Epithelial cell of proximal tubule (primary cell): ENCODE measurements around the gene NUDT1. TPM values are rescaled to one million over a fixed set of nuclear protein-coding genes. Genes with fewer than 3 reads are reported as not detected.

ENCODE experiments used
- DNase-seq: peaks from one replicate; pipeline ENCODE4 v3.0.0-alpha.2; 2011; ENCODE audit warnings: low read depth
- H3K4me3 ChIP-seq: 2 replicates; pipeline ENCODE4 v1.5.1; 2011; ENCODE audit warnings: low read depth, mild to moderate bottlenecking, low read length
- total RNA-seq: library from RNA; depleted of rRNA; stranded (reverse); fragments of >200 nt; gene quantifications from 2 replicates; pipeline ENCODE4 v1.2.3, GENCODE V29; 2015
- TF ChIP-seq, protein P1 (sequence below): conservative IDR thresholded peaks from 2 replicates; pipeline ENCODE4 v1.5.1; 2012; ENCODE audit warnings: low read depth, mild to moderate bottlenecking, low read length

NUDT1 gene
- total RNA-seq, 1 donor from 2014 or later = 39.1 TPM

DNA sequence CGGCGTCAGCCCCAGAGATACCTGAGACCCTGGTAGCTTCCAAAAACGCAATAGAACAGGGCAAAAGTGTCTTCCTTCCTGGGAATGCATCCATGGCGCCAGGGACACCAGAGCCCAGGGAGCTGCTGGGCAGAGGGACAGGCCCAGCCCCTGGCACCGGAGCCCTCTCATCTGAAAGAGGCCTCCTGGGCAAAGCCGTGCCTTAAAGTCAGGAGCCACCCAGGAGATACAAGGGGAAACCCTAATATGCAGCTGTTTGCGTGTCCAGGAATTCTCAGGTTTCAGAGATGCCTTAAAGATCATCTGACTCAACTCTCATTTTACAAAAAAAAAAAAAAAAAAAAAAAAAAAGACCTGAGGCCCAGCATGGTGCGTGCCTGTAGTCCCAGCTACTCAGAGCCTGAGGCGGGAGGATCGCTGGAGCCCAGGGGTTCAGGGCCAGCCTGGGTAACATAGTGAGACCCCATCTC is 28.0 kb downstream of the NUDT1 start:
- no peak for DNase-seq
- no peak overlapping the region for H3K4me3 ChIP-seq
- TF ChIP-seq, protein P1, sequence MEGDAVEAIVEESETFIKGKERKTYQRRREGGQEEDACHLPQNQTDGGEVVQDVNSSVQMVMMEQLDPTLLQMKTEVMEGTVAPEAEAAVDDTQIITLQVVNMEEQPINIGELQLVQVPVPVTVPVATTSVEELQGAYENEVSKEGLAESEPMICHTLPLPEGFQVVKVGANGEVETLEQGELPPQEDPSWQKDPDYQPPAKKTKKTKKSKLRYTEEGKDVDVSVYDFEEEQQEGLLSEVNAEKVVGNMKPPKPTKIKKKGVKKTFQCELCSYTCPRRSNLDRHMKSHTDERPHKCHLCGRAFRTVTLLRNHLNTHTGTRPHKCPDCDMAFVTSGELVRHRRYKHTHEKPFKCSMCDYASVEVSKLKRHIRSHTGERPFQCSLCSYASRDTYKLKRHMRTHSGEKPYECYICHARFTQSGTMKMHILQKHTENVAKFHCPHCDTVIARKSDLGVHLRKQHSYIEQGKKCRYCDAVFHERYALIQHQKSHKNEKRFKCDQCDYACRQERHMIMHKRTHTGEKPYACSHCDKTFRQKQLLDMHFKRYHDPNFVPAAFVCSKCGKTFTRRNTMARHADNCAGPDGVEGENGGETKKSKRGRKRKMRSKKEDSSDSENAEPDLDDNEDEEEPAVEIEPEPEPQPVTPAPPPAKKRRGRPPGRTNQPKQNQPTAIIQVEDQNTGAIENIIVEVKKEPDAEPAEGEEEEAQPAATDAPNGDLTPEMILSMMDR = no peak

- H3K4me3 ChIP-seq = no peak overlapping the region
- no peak for DNase-seq
- TF ChIP-seq, protein P1 = no peak
Observed at GRCh38 chr7:2270495-2270894, 28.5 kb downstream of the NUDT1 start.

DNA sequence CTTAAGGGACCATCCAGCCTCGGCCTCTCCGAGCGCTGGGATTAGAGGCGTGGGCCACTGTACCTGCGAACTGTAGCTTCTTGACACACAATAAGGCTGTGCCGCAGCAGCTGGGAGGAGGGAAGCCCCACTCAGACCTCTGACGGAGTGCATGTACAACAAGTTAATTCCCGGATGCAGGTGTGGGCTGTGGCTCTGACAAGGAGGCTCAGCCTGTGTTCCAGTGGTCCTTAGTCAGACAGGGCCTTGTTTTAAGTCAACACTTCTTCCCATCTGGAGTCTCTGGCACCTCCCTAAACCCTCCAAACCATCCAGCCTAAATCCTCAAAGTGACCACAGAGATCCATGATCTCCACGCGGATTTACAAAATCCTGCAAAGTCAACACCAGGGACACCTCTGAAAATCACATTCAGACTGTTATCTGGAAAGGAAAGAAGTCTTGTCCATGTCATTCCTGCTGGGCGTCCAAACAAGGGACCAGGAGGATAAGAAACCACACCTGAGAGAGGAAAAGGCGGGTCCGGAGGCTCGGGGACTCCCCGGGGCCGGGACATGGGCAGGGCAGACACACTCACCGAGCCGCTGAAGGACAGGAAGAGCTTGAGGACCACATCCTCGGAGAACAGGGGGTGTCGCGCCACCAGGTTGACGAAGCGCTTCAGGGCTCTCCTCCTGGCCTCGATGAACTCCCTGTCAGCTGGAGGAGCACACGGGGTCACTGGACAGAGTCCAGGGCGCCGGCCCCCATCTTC is 29.4 kb downstream of the NUDT1 start:
- no peak overlapping the region for H3K4me3 ChIP-seq
- no peak for DNase-seq
- TF ChIP-seq, protein P1 = no peak

DNA sequence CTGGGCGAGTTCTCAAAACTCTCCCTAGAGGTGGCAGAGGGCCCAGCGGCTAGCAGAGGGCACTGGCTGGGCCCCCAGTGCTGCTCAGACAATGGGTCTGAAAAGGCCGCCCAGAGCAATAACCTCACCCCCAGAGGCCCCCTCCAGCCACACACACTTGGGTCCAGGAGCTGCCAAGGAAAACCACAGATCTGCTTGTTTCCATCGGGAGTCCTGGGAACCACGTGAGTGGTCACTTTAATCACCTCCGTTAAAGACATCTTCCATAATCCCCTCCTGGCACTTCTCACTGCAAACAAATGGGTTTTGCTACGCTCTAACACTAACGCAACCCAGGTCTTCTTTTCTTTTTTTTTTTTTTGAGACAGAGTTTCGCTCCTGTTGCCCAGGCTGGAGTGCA is 30.0 kb downstream of the NUDT1 start:
- TF ChIP-seq, protein P1 = no peak
- H3K4me3 ChIP-seq = no peak overlapping the region
- no peak for DNase-seq

- no peak for DNase-seq
- no peak overlapping the region for H3K4me3 ChIP-seq
- TF ChIP-seq, protein P1 = no peak
Observed at GRCh38 chr7:2273866-2274265, 31.8 kb downstream of the NUDT1 start.

DNA sequence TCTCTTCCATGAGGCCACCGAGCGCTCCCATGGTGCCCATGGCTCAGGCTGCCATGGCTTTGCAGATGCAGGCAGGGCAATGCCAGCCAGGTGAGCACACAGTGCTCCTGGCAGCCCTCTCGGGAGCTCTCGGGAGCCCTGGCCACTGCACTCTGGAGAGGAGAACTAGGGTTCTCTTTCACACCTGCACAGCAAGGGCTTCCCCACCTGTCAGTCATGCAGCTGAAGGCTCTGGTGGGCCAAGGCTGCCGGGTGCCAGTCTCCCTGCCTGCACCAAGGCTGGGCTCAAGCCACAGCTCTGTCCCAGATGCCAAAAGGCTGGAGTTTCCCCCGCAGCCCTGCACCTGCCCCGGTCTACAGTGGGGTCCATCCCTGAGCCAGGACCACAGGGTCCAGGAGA is 32.6 kb downstream of the NUDT1 start:
- no peak for DNase-seq
- H3K4me3 ChIP-seq = no peak overlapping the region
- TF ChIP-seq, protein P1 = no peak

DNA sequence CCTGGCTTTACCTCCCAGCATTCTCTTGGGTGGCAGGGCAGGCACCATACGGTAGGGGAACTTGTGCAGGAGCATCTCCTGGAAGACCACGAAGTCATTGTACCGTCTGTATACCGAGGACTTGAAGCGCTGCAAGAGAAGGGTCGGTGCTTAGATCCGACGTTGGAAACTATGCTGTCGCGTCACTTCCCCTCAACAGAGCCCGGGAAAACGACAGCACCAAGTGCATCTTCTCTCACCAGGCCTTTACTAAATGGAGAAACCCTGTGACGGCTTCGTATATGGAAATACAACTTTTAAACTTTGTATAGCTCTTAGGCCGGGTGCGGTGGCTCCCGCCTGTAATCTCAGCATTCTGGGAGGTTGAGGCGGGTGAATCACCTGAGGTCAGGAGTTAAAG is 33.1 kb downstream of the NUDT1 start:
- TF ChIP-seq, protein P1 = no peak
- DNase-seq = no peak
- H3K4me3 ChIP-seq = no peak overlapping the region
